MG63 (cell line): ENCODE results near the gene SMAD7. TPM values are rescaled to one million over a fixed set of nuclear protein-coding genes. Genes with fewer than 3 reads are reported as not detected.
"Not testable (repeated sequence)": the region's sequence is repeated elsewhere in the genome, so short reads cannot be mapped to it uniquely, and the experiment has no call there.

Source experiments
- DNase-seq: peaks from one replicate; pipeline ENCODE4 v3.0.0-alpha.2; 2020
- H3K27me3 ChIP-seq: fragments of 250-450 bp; sonication (Bioruptor Pico); 2 replicates; pipeline ENCODE4 v1.5.1; 2020; ENCODE audit warnings: mild to moderate bottlenecking, moderate library complexity
- H3K36me3 ChIP-seq: fragments of 250-450 bp; sonication (Bioruptor Pico); 2 replicates; pipeline ENCODE4 v1.5.1; 2020; ENCODE audit warnings: mild to moderate bottlenecking, moderate library complexity
- H3K4me3 ChIP-seq: fragments of 250-450 bp; sonication (Bioruptor Pico); 2 replicates; pipeline ENCODE4 v1.5.1; 2020; ENCODE audit warnings: mild to moderate bottlenecking, moderate library complexity
- H3K9me3 ChIP-seq: fragments of 250-450 bp; sonication (Bioruptor Pico); 2 replicates; pipeline ENCODE4 v1.5.1; 2020; ENCODE audit warnings: mild to moderate bottlenecking, moderate library complexity
- total RNA-seq: library from RNA; depleted of rRNA; stranded (reverse); fragments of >200 nt; shearing (Covaris generic); gene quantifications from 2 replicates; pipeline ENCODE4 v1.2.3, GENCODE V29; 2014; ENCODE audit warnings: low replicate concordance

SMAD7 gene
- total RNA-seq, 1 experiment from 2014 or later: 29.3 TPM

GRCh38 chr18:48874701-48875162 lies 76.0 kb downstream of the SMAD7 start:
- Histone ChIP-seq H3K9me3 (no peaks in the 10 kb centered on the region), H3K27me3 (no peaks in the 10 kb centered on the region), H3K4me3 (no peak overlapping the region), H3K36me3 (no peaks in the 10 kb centered on the region)
- DNase-seq: no peak

GRCh38 chr18:48874233-48874632 lies 76.5 kb downstream of the SMAD7 start:
- Histone ChIP-seq H3K36me3 (no peaks in the 10 kb centered on the region), H3K9me3 (no peaks in the 10 kb centered on the region), H3K27me3 (no peaks in the 10 kb centered on the region), H3K4me3 (no peak overlapping the region)
- no peak for DNase-seq

- H3K4me3 ChIP-seq: no peak overlapping the region
- no peak for DNase-seq
- no peaks in the 10 kb centered on the region for H3K36me3 ChIP-seq
- H3K27me3 ChIP-seq: no peaks in the 10 kb centered on the region
- no peaks in the 10 kb centered on the region for H3K9me3 ChIP-seq
Observed at GRCh38 chr18:48872234-48873145, 78.3 kb downstream of the SMAD7 start.

- Histone ChIP-seq H3K36me3 (no peaks in the 10 kb centered on the region), H3K4me3 (no peak overlapping the region), H3K27me3 (no peaks in the 10 kb centered on the region), H3K9me3 (no peaks in the 10 kb centered on the region)
- no peak for DNase-seq
Observed at GRCh38 chr18:48871391-48872166, 79.2 kb downstream of the SMAD7 start.

GRCh38 chr18:48870926-48871325 lies 79.8 kb downstream of the SMAD7 start:
- DNase-seq, H3K27me3 ChIP-seq, H3K36me3 ChIP-seq, H3K9me3 ChIP-seq, H3K4me3 ChIP-seq: not testable (repeated sequence)
